Heart right ventricle (tissue), 16 donors: Measurements from ENCODE around the gene EEF1AKMT2. TPM values are rescaled to one million over a fixed set of nuclear protein-coding genes. Genes with fewer than 3 reads are reported as not detected.
"Not testable (repeated sequence)": the region's sequence is repeated elsewhere in the genome, so short reads cannot be mapped to it uniquely, and the experiment has no call there.

ENCODE experiments used
- ATAC-seq, 8 donors: fragments of 200-7000 bp; cut with Tn5 transposase; one replicate each; pipeline ENCODE4 v1.9.1; 2020; ENCODE audit warnings: mild to moderate bottlenecking in 8 of 8, moderate library complexity in 8 of 8, moderate number of reproducible peaks in 1 of 8
- DNase-seq, 2 donors: peaks; one replicate each; pipeline ENCODE4 v3.0.0-alpha.2; 2020
- H3K27ac ChIP-seq, 10 donors: fragments of 200-600 bp; sonication (generic) in 2 of 10; one replicate each; pipeline versions ENCODE4 v1.5.0 to v1.8.0; 2020 to 2022; ENCODE audit warnings: mild to moderate bottlenecking in 3 of 10
- H3K27me3 ChIP-seq, 7 donors: fragments of 200-600 bp; one replicate each; pipeline ENCODE4 v1.8.0; 2021 to 2022; ENCODE audit warnings: mild to moderate bottlenecking in 2 of 7
- H3K36me3 ChIP-seq, 9 donors: fragments of 200-600 bp; sonication (generic) in 1 of 9; one replicate each; pipeline versions ENCODE4 v1.5.0 to v1.8.0; 2020 to 2022; ENCODE audit warnings: mild to moderate bottlenecking in 2 of 9
- H3K4me1 ChIP-seq, 9 donors: fragments of 200-600 bp; sonication (generic) in 1 of 9; one replicate each; pipeline versions ENCODE4 v1.5.0 to v1.8.0; 2020 to 2022; ENCODE audit warnings: mild to moderate bottlenecking in 4 of 9
- H3K4me3 ChIP-seq, 10 donors: fragments of 200-600 bp; sonication (generic) in 2 of 10; one replicate each; pipeline versions ENCODE4 v1.5.0 to v1.8.0; 2020 to 2022; ENCODE audit warnings: mild to moderate bottlenecking in 7 of 10, moderate library complexity in 2 of 10
- H3K9me3 ChIP-seq, 11 donors: fragments of 200-600 bp in 10 of 11; sonication (generic) in 2 of 11; one replicate each; pipeline versions ENCODE4 v1.5.0 to v1.8.0; 2013 to 2022; ENCODE audit warnings: mild to moderate bottlenecking in 2 of 11, control low read depth in 1 of 11, moderate library complexity in 1 of 11
- WGBS, 2 donors: extraction: QIAGEN DNeasy Blood & Tissue Kit; methylation state at CpG; one replicate each; pipeline ENCODE4 v1.1.7; 2013; ENCODE audit warnings: inconsistent platforms in 1 of 2; 5-methylcytosine and 5-hydroxymethylcytosine counted together
- intact Hi-C, 10 donors: fragments of 100-400 bp; cut with DNase I; formaldehyde crosslinking; loops; one replicate each; pipeline versions ENCODE4 v1.11.1 to v1.14.2; 2022
- polyA plus RNA-seq, 2 donors: library from polyadenylated mRNA; stranded (reverse); fragments of 200-250 nt; gene quantifications; one replicate each; pipeline ENCODE4 v1.2.3, GENCODE V29; 2013
- total RNA-seq, 10 donors: library from RNA; stranded (reverse); fragmentation: NEBNext Ultra II Directional in 3 of 10; extraction: Animal tissue kit (Norgen Biotek cat#: 25700) in 3 of 10; gene quantifications; one replicate each; pipeline versions ENCODE4 v1.2.1 to v1.2.4, GENCODE V29; 2021 to 2023
- TF ChIP-seq, protein P1 (sequence below), 9 donors: fragments of 200-600 bp; sonication (generic) in 2 of 9; IDR thresholded peaks; one replicate each; pipeline versions ENCODE4 v1.5.0 to v1.8.0; 2021 to 2022; ENCODE audit warnings: antibody characterized with exemption in 9 of 9, mild to moderate bottlenecking in 5 of 9, moderate library complexity in 1 of 9
- donor health status: Arrhythmogenic right ventricular cardiomyopathy.
- donor health status: ischemic (EF 13 %, LVEDD 7.1; RV severe dilation, severe dysfunction).
- donor health status: healthy with polysubstance abuse.
- donor health status: DM: no; HTN: yes; CAD: no.
- donor health status: DM: no; HTN: no; CAD: no.
- donor health status: ischemic (EF 25% LVEDD 6.9; RV normal size, moderate dysfunction).
- donor health status: ischemic (EF 25% LVEDD 5.7; RV mildly dilated, moderate dysfunction).
- donor health status: healthy.
- donor health status: DM: yes; HTN: yes; CAD: no.
- donor health status: Ischemic cardiomyopathy.
- donor health status: ischemic (EF 35%, LVEDD 5.7; RV mildly dilated, moderate dysfunction).
- donor health status: nonischemic (EF 11% LVEDD 7.7; RV severe dilation, severe dysfunction).
- donor health status: DM: yes; HTN: yes; CAD: no.
- donor health status: PGD.
- donor health status: ischemic (EF 29% LVEDD 5.4; RV normal size, mild dysfunction).
- donor health status: nonischemic (EF 23%, LVEDD 6.1; RV moderate dilation, normal function).

The EEF1AKMT2 gene
- total and polyA plus RNA-seq, 12 donors = 7.4 to 18.8 (median 13.0) TPM

DNA sequence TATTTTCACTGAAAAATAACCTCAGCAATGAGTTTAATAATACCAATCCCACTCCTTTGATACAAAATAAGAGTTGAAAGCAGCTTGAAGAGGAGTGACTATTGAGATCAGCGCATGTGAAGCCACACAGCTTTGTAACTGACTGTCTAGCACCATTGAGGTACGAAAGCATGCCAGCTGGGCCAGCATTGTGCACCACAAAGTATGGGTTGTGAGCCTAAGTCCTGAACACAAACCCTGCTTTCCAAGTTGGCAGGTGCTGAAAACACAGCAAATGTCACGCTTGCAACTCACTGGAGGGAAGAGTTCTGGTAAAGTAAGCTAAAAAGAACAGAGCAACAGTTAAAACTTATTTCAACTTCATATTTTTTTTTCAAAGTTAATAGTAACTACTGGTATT lies 43.5 kb downstream of the EEF1AKMT2 start:
- intact Hi-C loops = loop anchor here in 6 of 10 donors (2.0 to 10.0 kb wide), 4 partner anchors 206 to 333 kb away; partner anchors contain the start of gene OAT (in 2 of the 6)
- no peak for ATAC-seq
- TF ChIP-seq, protein P1, sequence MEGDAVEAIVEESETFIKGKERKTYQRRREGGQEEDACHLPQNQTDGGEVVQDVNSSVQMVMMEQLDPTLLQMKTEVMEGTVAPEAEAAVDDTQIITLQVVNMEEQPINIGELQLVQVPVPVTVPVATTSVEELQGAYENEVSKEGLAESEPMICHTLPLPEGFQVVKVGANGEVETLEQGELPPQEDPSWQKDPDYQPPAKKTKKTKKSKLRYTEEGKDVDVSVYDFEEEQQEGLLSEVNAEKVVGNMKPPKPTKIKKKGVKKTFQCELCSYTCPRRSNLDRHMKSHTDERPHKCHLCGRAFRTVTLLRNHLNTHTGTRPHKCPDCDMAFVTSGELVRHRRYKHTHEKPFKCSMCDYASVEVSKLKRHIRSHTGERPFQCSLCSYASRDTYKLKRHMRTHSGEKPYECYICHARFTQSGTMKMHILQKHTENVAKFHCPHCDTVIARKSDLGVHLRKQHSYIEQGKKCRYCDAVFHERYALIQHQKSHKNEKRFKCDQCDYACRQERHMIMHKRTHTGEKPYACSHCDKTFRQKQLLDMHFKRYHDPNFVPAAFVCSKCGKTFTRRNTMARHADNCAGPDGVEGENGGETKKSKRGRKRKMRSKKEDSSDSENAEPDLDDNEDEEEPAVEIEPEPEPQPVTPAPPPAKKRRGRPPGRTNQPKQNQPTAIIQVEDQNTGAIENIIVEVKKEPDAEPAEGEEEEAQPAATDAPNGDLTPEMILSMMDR (IDR thresholded peaks at IDR 0.05) = no peak

DNA sequence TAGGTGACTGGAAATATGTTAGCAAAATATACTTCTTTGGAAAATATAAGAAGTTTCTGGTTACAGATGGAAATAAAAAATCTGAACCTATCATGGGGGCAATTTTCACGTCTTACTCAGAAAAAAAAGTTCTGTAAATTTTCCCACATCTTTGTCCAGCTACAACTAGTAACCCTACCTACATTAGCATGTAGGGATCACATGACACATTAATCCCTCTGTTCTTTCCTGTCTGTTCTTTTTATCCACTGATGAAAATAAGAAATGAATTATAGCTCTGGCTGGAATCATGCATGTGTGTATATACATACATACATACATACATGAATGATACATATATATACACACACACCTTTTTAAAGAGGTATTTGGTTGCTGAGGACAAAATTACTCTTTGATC lies 43.9 kb downstream of the EEF1AKMT2 start:
- H3K4me3 ChIP-seq = no peak overlapping the region
- peaks cover 0 to 16% (median 15%) of the 10 kb centered on the region in 9 donors for H3K4me1 ChIP-seq
- no peaks in the 10 kb centered on the region for H3K9me3 ChIP-seq
- 92 to 100% methylated on average over 1 of the region's 1 CpG for WGBS, 2 donors
- no peaks in the 10 kb centered on the region for H3K27me3 ChIP-seq
- intact Hi-C loops = loop anchor here in 7 of 10 donors (2.0 to 10.0 kb wide), 5 partner anchors 205 to 333 kb away; partner anchors contain the start of gene OAT (in 2 of the 7)
- DNase-seq (no peak), ATAC-seq (no peak)
- TF ChIP-seq, protein P1 (IDR thresholded peaks at IDR 0.05) = no peak
- no peak overlapping the region for H3K27ac ChIP-seq
- H3K36me3 ChIP-seq = peaks cover 0 to 36% (median 0%) of the 10 kb centered on the region in 9 donors

More for the DNA sequence above, 43.5 kb downstream of the EEF1AKMT2 start:
- Histone ChIP-seq H3K4me3 (no peak overlapping the region), H3K9me3 (no peaks in the 10 kb centered on the region), H3K27me3 (no peaks in the 10 kb centered on the region), H3K4me1 (peaks cover 0 to 14% (median 13%) of the 10 kb centered on the region in 9 donors), H3K27ac (no peak overlapping the region), H3K36me3 (peaks cover 0 to 38% (median 0%) of the 10 kb centered on the region in 9 donors)
- 90 to 95% methylated on average over 3 of the region's 3 CpGs for WGBS, 2 donors
- DNase-seq = no peak

DNA sequence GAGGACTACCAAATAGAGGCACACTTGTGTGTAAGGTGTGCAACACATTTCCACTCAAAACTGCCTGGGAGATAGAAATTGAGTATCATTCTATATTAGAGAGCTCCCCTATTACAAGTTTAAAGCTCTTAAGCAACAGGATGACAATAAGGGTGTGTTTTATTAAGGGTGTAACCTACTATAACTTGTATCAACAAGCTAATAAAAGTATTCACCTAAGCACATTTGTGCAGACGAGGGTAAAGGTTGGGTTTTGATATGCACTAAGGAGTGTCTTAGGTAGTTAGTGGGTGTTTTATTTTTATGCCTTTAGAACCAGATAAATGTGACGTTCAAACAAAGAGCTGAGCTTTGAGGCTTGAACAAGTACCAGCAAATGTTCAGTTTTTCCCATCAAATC lies 44.7 kb downstream of the EEF1AKMT2 start:
- TF ChIP-seq, protein P1 (IDR thresholded peaks at IDR 0.05) = no peak
- peaks cover 4 to 23% (median 22%) of the 10 kb centered on the region in 9 donors for H3K4me1 ChIP-seq
- H3K4me3 ChIP-seq = no peak overlapping the region
- ATAC-seq (no peak), DNase-seq (no peak)
- H3K27me3 ChIP-seq = no peaks in the 10 kb centered on the region
- H3K27ac ChIP-seq = no peak overlapping the region
- H3K36me3 ChIP-seq = peaks cover 0 to 36% (median 0%) of the 10 kb centered on the region in 9 donors
- WGBS, 2 donors = 83 to 87% methylated on average over 2 of the region's 2 CpGs
- intact Hi-C loops = loop anchor here in 6 of 10 donors (2.0 to 10.0 kb wide), 4 partner anchors 205 to 332 kb away; partner anchors contain the start of gene OAT (in 2 of the 6)
- H3K9me3 ChIP-seq = no peaks in the 10 kb centered on the region

DNA sequence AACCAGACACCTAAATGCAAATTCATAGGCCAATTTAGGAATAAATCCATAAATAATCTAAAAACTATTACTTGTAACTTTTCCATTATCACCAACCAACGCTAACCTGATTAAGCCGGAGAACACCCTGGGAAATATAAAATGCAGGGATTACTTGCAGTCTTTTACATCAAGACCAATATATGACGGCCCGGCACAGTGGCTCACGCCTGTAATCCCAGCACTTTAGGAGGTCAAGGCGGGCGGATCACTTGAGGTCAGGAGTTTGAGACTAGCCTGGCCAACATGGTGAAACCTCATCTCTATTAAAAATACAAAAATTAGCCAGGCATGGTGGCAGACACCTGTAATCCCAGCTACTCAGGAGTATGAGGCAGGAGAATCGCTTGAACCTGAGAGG lies 45.2 kb downstream of the EEF1AKMT2 start:
- ATAC-seq, H3K9me3 ChIP-seq, H3K27ac ChIP-seq, H3K4me3 ChIP-seq, DNase-seq, H3K27me3 ChIP-seq: not testable (repeated sequence)
- peaks cover 0 to 32% (median 0%) of the 10 kb centered on the region in 9 donors for H3K36me3 ChIP-seq
- intact Hi-C loops = loop anchor here in 6 of 10 donors (2.0 to 10.0 kb wide), 4 partner anchors 204 to 332 kb away; partner anchors contain the start of gene OAT (in 2 of the 6)
- peaks cover 10 to 29% (median 28%) of the 10 kb centered on the region in 9 donors for H3K4me1 ChIP-seq
- 97% methylated on average over 8 of the region's 8 CpGs for WGBS, 2 donors

DNA sequence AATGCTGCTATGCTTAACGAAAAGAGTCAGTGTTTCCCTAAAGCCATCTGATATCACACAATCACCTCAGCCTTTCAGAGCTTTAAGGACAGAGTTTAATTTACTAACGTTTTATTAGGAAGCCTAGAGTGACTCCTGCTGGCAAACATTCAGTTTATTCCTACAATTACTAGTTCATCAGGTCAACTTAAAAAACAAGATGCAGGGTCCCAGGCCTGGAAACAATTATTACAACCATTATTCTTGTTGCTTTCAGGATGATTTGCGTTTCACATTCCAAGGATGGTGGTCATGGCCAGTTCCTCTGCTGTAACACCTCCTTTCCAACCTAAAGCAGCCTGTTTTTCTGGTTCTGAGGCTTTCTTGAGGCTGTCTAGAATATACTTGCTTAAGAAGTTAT lies 46.0 kb downstream of the EEF1AKMT2 start:
- Histone ChIP-seq H3K4me1 (peaks cover 14 to 36% (median 36%) of the 10 kb centered on the region in 9 donors), H3K4me3 (no peak overlapping the region), H3K9me3 (no peaks in the 10 kb centered on the region), H3K36me3 (peaks cover 0 to 27% (median 0%) of the 10 kb centered on the region in 9 donors), H3K27me3 (no peaks in the 10 kb centered on the region), H3K27ac (peak overlapping the region in 2 of 10 donors; percentile 86 to 87)
- intact Hi-C loops = loop anchor here in 9 of 10 donors (1.0 to 10.0 kb wide), 8 partner anchors 203 to 331 kb away; partner anchors contain the start of gene OAT (in 2 of the 9)
- WGBS, 2 donors = 23 to 24% methylated on average over 3 of the region's 3 CpGs
- ATAC-seq (peak in 1 of 8 donors; percentile 20), DNase-seq (no peak)
- TF ChIP-seq, protein P1 (IDR thresholded peaks at IDR 0.05) = peak in 7 of 9 donors; percentile 24 to 67 (median 59)
